ENCODE measurements around the gene HTT. TPM values are rescaled to one million over a fixed set of nuclear protein-coding genes. Genes with fewer than 3 reads are reported as not detected.

Gene HTT
- total RNA-seq, 1 experiment from 2014 or later: 85.4 TPM

DNA sequence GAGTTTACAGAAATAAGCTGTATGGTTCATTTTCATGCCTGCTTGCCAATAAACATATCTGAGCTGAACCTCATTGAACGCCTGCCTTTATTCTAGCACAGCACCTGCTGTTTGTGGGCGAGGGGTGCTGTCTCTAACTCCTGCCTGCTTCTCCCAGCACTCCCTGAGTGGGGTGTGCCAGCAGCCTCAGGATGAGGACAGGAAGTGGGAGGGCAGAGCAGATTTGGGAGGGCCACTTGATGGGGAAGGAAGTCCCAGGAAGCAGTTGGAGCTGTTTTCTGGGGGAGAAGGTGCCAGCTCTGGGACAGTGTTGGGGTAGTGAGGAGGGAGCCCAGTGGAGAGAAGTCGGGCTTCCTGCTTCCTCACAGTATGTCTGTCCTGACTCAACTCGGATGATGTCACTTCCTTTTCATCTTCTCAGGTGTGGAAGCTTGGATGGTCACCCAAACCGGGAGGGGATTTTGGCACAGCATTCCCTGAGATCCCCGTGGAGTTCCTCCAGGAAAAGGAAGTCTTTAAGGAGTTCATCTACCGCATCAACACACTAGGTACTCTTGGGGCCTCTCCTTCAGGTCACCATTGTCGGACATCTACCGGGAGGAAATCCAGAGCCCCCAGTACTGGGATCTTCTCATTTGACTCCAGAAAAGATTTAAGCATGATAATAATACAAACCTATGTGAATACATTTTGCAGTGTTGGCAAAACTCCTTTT is 145.4 kb downstream of the HTT start:
- no peaks in the 10 kb centered on the region for H3K27me3 Mint-ChIP-seq (ENCODE audit: low read depth)
- ChIA-PET POLR2A (no interaction called here), CTCF (interaction anchor here (1.6 kb wide), 1 partner anchor 99 kb away, joined by 8 read pairs; no protein-coding TSS in a partner anchor)
- H3K4me1 Mint-ChIP-seq: no peaks in the 10 kb centered on the region
- no peak overlapping the region for H3K27ac Mint-ChIP-seq
- H3K36me3 Mint-ChIP-seq: peaks cover 67% of the 10 kb centered on the region
- H3K9me3 Mint-ChIP-seq: no peaks in the 10 kb centered on the region
- ATAC-seq: no peak
- no peak overlapping the region for H3K4me3 Mint-ChIP-seq
- TF ChIP-seq, protein P1, sequence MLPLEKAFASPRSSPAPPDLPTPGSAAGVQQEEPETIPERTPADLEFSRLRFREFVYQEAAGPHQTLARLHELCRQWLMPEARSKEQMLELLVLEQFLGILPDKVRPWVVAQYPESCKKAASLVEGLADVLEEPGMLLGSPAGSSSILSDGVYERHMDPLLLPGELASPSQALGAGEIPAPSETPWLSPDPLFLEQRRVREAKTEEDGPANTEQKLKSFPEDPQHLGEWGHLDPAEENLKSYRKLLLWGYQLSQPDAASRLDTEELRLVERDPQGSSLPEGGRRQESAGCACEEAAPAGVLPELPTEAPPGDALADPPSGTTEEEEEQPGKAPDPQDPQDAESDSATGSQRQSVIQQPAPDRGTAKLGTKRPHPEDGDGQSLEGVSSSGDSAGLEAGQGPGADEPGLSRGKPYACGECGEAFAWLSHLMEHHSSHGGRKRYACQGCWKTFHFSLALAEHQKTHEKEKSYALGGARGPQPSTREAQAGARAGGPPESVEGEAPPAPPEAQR (CRISPR knock-in tag; IDR thresholded peaks at IDR 0.05): no peak
- TF ChIP-seq HMGA2 (CRISPR knock-in tag; IDR thresholded peaks at IDR 0.05): no peak
- TF ChIP-seq, protein P2, sequence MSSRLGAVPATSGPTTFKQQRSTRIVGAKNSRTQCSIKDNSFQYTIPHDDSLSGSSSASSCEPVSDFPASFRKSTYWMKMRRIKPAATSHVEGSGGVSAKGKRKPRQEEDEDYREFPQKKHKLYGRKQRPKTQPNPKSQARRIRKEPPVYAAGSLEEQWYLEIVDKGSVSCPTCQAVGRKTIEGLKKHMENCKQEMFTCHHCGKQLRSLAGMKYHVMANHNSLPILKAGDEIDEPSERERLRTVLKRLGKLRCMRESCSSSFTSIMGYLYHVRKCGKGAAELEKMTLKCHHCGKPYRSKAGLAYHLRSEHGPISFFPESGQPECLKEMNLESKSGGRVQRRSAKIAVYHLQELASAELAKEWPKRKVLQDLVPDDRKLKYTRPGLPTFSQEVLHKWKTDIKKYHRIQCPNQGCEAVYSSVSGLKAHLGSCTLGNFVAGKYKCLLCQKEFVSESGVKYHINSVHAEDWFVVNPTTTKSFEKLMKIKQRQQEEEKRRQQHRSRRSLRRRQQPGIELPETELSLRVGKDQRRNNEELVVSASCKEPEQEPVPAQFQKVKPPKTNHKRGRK (CRISPR knock-in tag; IDR thresholded peaks at IDR 0.05; ENCODE audit: borderline replicate concordance): no peak
- no peak for DNase-seq (ENCODE audit: low spot score)

DNA sequence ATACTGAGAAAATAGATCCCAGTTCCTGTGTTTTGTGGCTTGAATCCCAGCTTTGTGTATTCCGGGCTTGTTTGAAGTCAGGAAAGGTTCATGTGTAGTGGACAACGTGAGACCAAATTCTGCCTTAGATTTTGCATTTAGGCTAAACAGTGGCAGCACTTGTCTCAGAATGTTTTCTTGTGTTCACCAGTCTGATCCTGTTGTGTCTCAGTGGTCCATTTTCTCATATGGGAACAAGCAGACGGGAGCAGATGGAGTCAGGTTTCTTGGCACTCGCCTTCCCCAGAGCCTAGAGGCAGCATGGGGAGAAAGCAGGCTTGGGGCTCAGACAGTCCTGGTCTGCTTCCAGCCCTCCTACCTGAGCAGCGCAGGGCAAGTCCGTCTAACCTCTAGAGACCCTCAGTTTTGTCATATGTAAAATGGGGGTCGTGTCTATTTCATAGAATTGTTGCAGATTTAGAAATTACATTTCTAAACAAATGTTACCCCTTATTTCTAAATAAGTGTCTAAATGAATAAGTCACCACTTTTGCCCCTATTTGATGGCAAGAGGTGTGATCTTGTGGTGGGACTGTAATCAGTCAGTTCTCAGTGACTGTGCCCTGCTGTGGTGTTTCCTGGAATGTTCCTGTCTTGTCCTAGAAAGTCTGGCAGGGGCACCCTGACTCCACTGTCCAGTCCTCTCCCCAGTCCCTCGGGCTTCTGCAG is 146.1 kb downstream of the HTT start:
- POLR2A ChIA-PET: no interaction called here
- CTCF ChIA-PET: interaction anchor here (1.6 kb wide), 1 partner anchor 98 kb away, joined by 8 read pairs; no protein-coding TSS in a partner anchor
- H3K27me3 Mint-ChIP-seq (ENCODE audit: low read depth): no peaks in the 10 kb centered on the region
- no peak overlapping the region for H3K27ac Mint-ChIP-seq
- no peaks in the 10 kb centered on the region for H3K9me3 Mint-ChIP-seq
- H3K36me3 Mint-ChIP-seq: peaks cover 61% of the 10 kb centered on the region
- H3K4me3 Mint-ChIP-seq: no peak overlapping the region
- DNase-seq (ENCODE audit: low spot score): no peak
- no peak for ATAC-seq
- no peaks in the 10 kb centered on the region for H3K4me1 Mint-ChIP-seq
- TF ChIP-seq, protein P3, sequence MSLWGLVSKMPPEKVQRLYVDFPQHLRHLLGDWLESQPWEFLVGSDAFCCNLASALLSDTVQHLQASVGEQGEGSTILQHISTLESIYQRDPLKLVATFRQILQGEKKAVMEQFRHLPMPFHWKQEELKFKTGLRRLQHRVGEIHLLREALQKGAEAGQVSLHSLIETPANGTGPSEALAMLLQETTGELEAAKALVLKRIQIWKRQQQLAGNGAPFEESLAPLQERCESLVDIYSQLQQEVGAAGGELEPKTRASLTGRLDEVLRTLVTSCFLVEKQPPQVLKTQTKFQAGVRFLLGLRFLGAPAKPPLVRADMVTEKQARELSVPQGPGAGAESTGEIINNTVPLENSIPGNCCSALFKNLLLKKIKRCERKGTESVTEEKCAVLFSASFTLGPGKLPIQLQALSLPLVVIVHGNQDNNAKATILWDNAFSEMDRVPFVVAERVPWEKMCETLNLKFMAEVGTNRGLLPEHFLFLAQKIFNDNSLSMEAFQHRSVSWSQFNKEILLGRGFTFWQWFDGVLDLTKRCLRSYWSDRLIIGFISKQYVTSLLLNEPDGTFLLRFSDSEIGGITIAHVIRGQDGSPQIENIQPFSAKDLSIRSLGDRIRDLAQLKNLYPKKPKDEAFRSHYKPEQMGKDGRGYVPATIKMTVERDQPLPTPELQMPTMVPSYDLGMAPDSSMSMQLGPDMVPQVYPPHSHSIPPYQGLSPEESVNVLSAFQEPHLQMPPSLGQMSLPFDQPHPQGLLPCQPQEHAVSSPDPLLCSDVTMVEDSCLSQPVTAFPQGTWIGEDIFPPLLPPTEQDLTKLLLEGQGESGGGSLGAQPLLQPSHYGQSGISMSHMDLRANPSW (CRISPR knock-in tag; conservative IDR thresholded peaks at IDR 0.05; ENCODE audit: low read depth): no peak
- TF ChIP-seq, protein P4, sequence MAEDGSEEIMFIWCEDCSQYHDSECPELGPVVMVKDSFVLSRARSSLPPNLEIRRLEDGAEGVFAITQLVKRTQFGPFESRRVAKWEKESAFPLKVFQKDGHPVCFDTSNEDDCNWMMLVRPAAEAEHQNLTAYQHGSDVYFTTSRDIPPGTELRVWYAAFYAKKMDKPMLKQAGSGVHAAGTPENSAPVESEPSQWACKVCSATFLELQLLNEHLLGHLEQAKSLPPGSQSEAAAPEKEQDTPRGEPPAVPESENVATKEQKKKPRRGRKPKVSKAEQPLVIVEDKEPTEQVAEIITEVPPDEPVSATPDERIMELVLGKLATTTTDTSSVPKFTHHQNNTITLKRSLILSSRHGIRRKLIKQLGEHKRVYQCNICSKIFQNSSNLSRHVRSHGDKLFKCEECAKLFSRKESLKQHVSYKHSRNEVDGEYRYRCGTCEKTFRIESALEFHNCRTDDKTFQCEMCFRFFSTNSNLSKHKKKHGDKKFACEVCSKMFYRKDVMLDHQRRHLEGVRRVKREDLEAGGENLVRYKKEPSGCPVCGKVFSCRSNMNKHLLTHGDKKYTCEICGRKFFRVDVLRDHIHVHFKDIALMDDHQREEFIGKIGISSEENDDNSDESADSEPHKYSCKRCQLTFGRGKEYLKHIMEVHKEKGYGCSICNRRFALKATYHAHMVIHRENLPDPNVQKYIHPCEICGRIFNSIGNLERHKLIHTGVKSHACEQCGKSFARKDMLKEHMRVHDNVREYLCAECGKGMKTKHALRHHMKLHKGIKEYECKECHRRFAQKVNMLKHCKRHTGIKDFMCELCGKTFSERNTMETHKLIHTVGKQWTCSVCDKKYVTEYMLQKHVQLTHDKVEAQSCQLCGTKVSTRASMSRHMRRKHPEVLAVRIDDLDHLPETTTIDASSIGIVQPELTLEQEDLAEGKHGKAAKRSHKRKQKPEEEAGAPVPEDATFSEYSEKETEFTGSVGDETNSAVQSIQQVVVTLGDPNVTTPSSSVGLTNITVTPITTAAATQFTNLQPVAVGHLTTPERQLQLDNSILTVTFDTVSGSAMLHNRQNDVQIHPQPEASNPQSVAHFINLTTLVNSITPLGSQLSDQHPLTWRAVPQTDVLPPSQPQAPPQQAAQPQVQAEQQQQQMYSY (CRISPR knock-in tag; IDR thresholded peaks at IDR 0.05): no peak
- TF ChIP-seq, protein P5, sequence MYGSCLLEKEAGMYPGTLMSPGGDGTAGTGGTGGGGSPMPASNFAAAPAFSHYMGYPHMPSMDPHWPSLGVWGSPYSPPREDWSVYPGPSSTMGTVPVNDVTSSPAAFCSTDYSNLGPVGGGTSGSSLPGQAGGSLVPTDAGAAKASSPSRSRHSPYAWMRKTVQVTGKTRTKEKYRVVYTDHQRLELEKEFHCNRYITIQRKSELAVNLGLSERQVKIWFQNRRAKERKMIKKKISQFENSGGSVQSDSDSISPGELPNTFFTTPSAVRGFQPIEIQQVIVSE (CRISPR knock-in tag; IDR thresholded peaks at IDR 0.05; ENCODE audit: borderline replicate concordance): no peak
- TF ChIP-seq, protein P6, sequence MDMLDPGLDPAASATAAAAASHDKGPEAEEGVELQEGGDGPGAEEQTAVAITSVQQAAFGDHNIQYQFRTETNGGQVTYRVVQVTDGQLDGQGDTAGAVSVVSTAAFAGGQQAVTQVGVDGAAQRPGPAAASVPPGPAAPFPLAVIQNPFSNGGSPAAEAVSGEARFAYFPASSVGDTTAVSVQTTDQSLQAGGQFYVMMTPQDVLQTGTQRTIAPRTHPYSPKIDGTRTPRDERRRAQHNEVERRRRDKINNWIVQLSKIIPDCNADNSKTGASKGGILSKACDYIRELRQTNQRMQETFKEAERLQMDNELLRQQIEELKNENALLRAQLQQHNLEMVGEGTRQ (CRISPR knock-in tag; IDR thresholded peaks at IDR 0.05): no peak
- TF ChIP-seq, protein P7, sequence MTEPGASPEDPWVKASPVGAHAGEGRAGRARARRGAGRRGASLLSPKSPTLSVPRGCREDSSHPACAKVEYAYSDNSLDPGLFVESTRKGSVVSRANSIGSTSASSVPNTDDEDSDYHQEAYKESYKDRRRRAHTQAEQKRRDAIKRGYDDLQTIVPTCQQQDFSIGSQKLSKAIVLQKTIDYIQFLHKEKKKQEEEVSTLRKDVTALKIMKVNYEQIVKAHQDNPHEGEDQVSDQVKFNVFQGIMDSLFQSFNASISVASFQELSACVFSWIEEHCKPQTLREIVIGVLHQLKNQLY (CRISPR knock-in tag; IDR thresholded peaks at IDR 0.05): no peak
- TF ChIP-seq CBFB (CRISPR knock-in tag; IDR thresholded peaks at IDR 0.05; ENCODE audit: low read depth): no peak
- TF ChIP-seq, protein P8, sequence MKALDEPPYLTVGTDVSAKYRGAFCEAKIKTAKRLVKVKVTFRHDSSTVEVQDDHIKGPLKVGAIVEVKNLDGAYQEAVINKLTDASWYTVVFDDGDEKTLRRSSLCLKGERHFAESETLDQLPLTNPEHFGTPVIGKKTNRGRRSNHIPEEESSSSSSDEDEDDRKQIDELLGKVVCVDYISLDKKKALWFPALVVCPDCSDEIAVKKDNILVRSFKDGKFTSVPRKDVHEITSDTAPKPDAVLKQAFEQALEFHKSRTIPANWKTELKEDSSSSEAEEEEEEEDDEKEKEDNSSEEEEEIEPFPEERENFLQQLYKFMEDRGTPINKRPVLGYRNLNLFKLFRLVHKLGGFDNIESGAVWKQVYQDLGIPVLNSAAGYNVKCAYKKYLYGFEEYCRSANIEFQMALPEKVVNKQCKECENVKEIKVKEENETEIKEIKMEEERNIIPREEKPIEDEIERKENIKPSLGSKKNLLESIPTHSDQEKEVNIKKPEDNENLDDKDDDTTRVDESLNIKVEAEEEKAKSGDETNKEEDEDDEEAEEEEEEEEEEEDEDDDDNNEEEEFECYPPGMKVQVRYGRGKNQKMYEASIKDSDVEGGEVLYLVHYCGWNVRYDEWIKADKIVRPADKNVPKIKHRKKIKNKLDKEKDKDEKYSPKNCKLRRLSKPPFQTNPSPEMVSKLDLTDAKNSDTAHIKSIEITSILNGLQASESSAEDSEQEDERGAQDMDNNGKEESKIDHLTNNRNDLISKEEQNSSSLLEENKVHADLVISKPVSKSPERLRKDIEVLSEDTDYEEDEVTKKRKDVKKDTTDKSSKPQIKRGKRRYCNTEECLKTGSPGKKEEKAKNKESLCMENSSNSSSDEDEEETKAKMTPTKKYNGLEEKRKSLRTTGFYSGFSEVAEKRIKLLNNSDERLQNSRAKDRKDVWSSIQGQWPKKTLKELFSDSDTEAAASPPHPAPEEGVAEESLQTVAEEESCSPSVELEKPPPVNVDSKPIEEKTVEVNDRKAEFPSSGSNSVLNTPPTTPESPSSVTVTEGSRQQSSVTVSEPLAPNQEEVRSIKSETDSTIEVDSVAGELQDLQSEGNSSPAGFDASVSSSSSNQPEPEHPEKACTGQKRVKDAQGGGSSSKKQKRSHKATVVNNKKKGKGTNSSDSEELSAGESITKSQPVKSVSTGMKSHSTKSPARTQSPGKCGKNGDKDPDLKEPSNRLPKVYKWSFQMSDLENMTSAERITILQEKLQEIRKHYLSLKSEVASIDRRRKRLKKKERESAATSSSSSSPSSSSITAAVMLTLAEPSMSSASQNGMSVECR (CRISPR knock-in tag; IDR thresholded peaks at IDR 0.05; ENCODE audit: borderline replicate concordance): no peak
- TF ChIP-seq, protein P9, sequence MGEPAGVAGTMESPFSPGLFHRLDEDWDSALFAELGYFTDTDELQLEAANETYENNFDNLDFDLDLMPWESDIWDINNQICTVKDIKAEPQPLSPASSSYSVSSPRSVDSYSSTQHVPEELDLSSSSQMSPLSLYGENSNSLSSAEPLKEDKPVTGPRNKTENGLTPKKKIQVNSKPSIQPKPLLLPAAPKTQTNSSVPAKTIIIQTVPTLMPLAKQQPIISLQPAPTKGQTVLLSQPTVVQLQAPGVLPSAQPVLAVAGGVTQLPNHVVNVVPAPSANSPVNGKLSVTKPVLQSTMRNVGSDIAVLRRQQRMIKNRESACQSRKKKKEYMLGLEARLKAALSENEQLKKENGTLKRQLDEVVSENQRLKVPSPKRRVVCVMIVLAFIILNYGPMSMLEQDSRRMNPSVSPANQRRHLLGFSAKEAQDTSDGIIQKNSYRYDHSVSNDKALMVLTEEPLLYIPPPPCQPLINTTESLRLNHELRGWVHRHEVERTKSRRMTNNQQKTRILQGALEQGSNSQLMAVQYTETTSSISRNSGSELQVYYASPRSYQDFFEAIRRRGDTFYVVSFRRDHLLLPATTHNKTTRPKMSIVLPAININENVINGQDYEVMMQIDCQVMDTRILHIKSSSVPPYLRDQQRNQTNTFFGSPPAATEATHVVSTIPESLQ (CRISPR knock-in tag; IDR thresholded peaks at IDR 0.05): no peak

All from WTC11 (cell line).